Hindlimb muscle (tissue), 1 donor: ENCODE data around the gene NKX1-2. TPM values are rescaled to one million over a fixed set of nuclear protein-coding genes. Genes with fewer than 3 reads are reported as not detected.

Source experiments
- DNase-seq: peaks from one replicate; pipeline ENCODE4 v3.0.0-alpha.2; 2013
- polyA plus RNA-seq: library from polyadenylated mRNA; unstranded; fragments of 120-200 nt; gene quantifications from one replicate; pipeline ENCODE4 v1.2.1, GENCODE V29; 2013; ENCODE audit not compliant: insufficient read length

NKX1-2 gene
- polyA plus RNA-seq: not detected

- no peak for DNase-seq
Observed at GRCh38 chr10:124450012-124450782, at the start of gene NKX1-2. Gene NKX1-2 (minus strand): TSS chr10:124450035. CDS start chr10:124449943, 92 bp downstream.

GRCh38 chr10:124498056-124498455 lies 48.2 kb upstream of the NKX1-2 start:
- DNase-seq: no peak

- DNase-seq: no peak
Observed at GRCh38 chr10:124497196-124497881, 47.5 kb upstream of the NKX1-2 start.

- DNase-seq: no peak
Observed at GRCh38 chr10:124496620-124497019, 46.8 kb upstream of the NKX1-2 start.

GRCh38 chr10:124496150-124496549 lies 46.3 kb upstream of the NKX1-2 start:
- DNase-seq: no peak

- no peak for DNase-seq
Observed at GRCh38 chr10:124495725-124496124, 45.9 kb upstream of the NKX1-2 start.

GRCh38 chr10:124495162-124495561 lies 45.3 kb upstream of the NKX1-2 start:
- DNase-seq: no peak

- DNase-seq: no peak
Observed at GRCh38 chr10:124494046-124494807, 44.4 kb upstream of the NKX1-2 start.

GRCh38 chr10:124493214-124493882 lies 43.5 kb upstream of the NKX1-2 start:
- DNase-seq: no peak

- DNase-seq: no peak
Observed at GRCh38 chr10:124492266-124492665, 42.4 kb upstream of the NKX1-2 start.

- DNase-seq: no peak
Observed at GRCh38 chr10:124491105-124491504, 41.3 kb upstream of the NKX1-2 start.

- no peak for DNase-seq
Observed at GRCh38 chr10:124486635-124487034, 36.8 kb upstream of the NKX1-2 start.

GRCh38 chr10:124484661-124485060 lies 34.8 kb upstream of the NKX1-2 start:
- DNase-seq: no peak

GRCh38 chr10:124484031-124484430 lies 34.2 kb upstream of the NKX1-2 start:
- no peak for DNase-seq

- no peak for DNase-seq
Observed at GRCh38 chr10:124482876-124483275, 33.0 kb upstream of the NKX1-2 start.

- no peak for DNase-seq
Observed at GRCh38 chr10:124482236-124482800, 32.5 kb upstream of the NKX1-2 start.

- DNase-seq: no peak
Observed at GRCh38 chr10:124481717-124482116, 31.9 kb upstream of the NKX1-2 start.

GRCh38 chr10:124480860-124481259 lies 31.0 kb upstream of the NKX1-2 start:
- DNase-seq: no peak

GRCh38 chr10:124478515-124478914 lies 28.7 kb upstream of the NKX1-2 start:
- DNase-seq: no peak

GRCh38 chr10:124477614-124478363 lies 28.0 kb upstream of the NKX1-2 start:
- no peak for DNase-seq

- DNase-seq: no peak
Observed at GRCh38 chr10:124476043-124476725, 26.3 kb upstream of the NKX1-2 start.
